NCI-H2171 treated with DMSO at 0.1 percent for 48 hours (cell line): Measurements from ENCODE around the gene HSPA5.

Source experiments
- DNase-seq: peaks from one replicate; lab custom pipeline; 2025; lab: John Stamatoyannopoulos, UW

Gene HSPA5

GRCh38 chr9:125189361-125190289, 51.5 kb downstream of the HSPA5 start, which contains the start of gene PPP6C:
Gene PPP6C, minus strand, starts transcription at chr9:125189803. Its CDS starts 85 bp downstream, at chr9:125189718.
- DNase-seq: peak; percentile 97

GRCh38 chr9:125189011-125189360, 52.2 kb downstream of the HSPA5 start:
- no peak for DNase-seq
